ENCODE measurements around the gene MCU. TPM values are rescaled to one million over a fixed set of nuclear protein-coding genes. Genes with fewer than 3 reads are reported as not detected.

Gene MCU
- total and polyA plus RNA-seq, 2 donors (not counting 1 experiment from before 2014, with no cell fraction given): 11.7 to 21.1 TPM

GRCh38 chr10:72691470-72691862 lies 477 bp upstream of the MCU start:
- H4K20me1 ChIP-seq (ENCODE audit: control insufficient read depth, insufficient read depth, low read length, poor library complexity, severe bottlenecking): no peaks in the 10 kb centered on the region
- H3K27ac Mint-ChIP-seq: peak overlapping the region; percentile 59
- TF ChIP-seq EZH2 (IDR thresholded peaks at IDR 0.05; ENCODE audit: borderline replicate concordance, insufficient read depth, low read depth, low read length, poor library complexity, severe bottlenecking) (no peak), CTCF (IDR thresholded peaks at IDR 0.05) (no peak)
- H3K79me2 ChIP-seq (ENCODE audit: control insufficient read depth, insufficient read depth, low read length): peaks cover 38% of the 10 kb centered on the region
- ChIA-PET POLR2A (interaction anchor here (1.7 kb wide), 1 partner anchor 404 kb away, joined by 5 read pairs; no protein-coding TSS in a partner anchor), CTCF (interaction anchor here (0.6 to 2.1 kb wide), 4 partner anchors 88 to 405 kb away, joined by 3 to 7 read pairs (median 4); partner anchors contain the start of gene P4HA1)
- peaks cover 28 to 33% of the 10 kb centered on the region in 2 donors for H3K4me1 ChIP-seq (ENCODE audit: control insufficient read depth in 2 of 2, insufficient read depth in 2 of 2, low read length in 2 of 2)
- H3K4me2 ChIP-seq (replicated peaks; ENCODE audit: low read depth, low read length, poor library complexity, severe bottlenecking): peak overlapping the region; percentile 73
- H3K27me3 Mint-ChIP-seq: no peaks in the 10 kb centered on the region
- H3K27me3 ChIP-seq (replicated peaks in 1 of 4; ENCODE audit: control extremely low read depth in 1 of 4, control insufficient read depth in 3 of 4, insufficient read depth in 4 of 4, low read length in 3 of 4): no peaks in the 10 kb centered on the region
- peak overlapping the region in 1 of 2 donors; percentile 35 for H3K27ac ChIP-seq (ENCODE audit: low read length in 2 of 2)
- H3K36me3 ChIP-seq (replicated peaks in 1 of 2; ENCODE audit: control extremely low read depth in 1 of 2, control insufficient read depth in 1 of 2, extremely low read depth in 1 of 2, insufficient read depth in 2 of 2, low read length in 1 of 2): no peaks in the 10 kb centered on the region
- no peaks in the 10 kb centered on the region for H3K9me3 ChIP-seq (ENCODE audit: control extremely low read depth in 1 of 3, control insufficient read depth in 2 of 3, insufficient read depth in 1 of 3, low read length in 2 of 3)
- H3K4me3 ChIP-seq (ENCODE audit: control extremely low read depth in 1 of 5, extremely low read depth in 1 of 5, insufficient read depth in 1 of 5, low read depth in 2 of 5, low read length in 4 of 5): peak overlapping the region; percentile 40 to 91 (median 79)
- no CpG with 5 or more reads among the region's 9 CpGs for WGBS (ENCODE audit: insufficient coverage)
- intact Hi-C loops (cut with micrococcal nuclease): loop anchor here (5.0 to 10.0 kb wide), 6 partner anchors 406 to 1314 kb away; partner anchors contain the start of genes ANAPC16, ASCC1, DDIT4 and DNAJC9
- ATAC-seq (ENCODE audit: low read depth): no peak
- no peaks in the 10 kb centered on the region for H3K9me3 Mint-ChIP-seq (ENCODE audit: insufficient read depth)
- peaks cover 43% of the 10 kb centered on the region for H3K4me1 Mint-ChIP-seq
- peak; percentile 10 for DNase-seq
- peak overlapping the region; percentile 95 for H3K4me3 Mint-ChIP-seq
- H3K9ac ChIP-seq (ENCODE audit: low read length): peak overlapping the region; percentile 76
- peak overlapping the region; percentile 75 for H2AFZ ChIP-seq (ENCODE audit: insufficient read depth, low read depth, low read length, poor library complexity, severe bottlenecking)

GRCh38 chr10:72692744-72692993 lies 726 bp downstream of the MCU start:
- Histone ChIP-seq H3K9me3 (ENCODE audit: control extremely low read depth in 1 of 3, control insufficient read depth in 2 of 3, insufficient read depth in 1 of 3, low read length in 2 of 3) (no peaks in the 10 kb centered on the region), H3K9ac (ENCODE audit: low read length) (peak overlapping the region; percentile 76), H3K4me2 (replicated peaks; ENCODE audit: low read depth, low read length, poor library complexity, severe bottlenecking) (peak overlapping the region; percentile 73), H3K4me1 (ENCODE audit: control insufficient read depth in 2 of 2, insufficient read depth in 2 of 2, low read length in 2 of 2) (peaks cover 28 to 33% of the 10 kb centered on the region in 2 donors), H3K27ac (ENCODE audit: low read length in 2 of 2) (peak overlapping the region; percentile 58 to 72), H2AFZ (ENCODE audit: insufficient read depth, low read depth, low read length, poor library complexity, severe bottlenecking) (peak overlapping the region; percentile 75), H3K79me2 (ENCODE audit: control insufficient read depth, insufficient read depth, low read length) (peaks cover 48% of the 10 kb centered on the region), H3K27me3 (replicated peaks in 1 of 4; ENCODE audit: control extremely low read depth in 1 of 4, control insufficient read depth in 3 of 4, insufficient read depth in 4 of 4, low read length in 3 of 4) (no peaks in the 10 kb centered on the region), H3K4me3 (ENCODE audit: control extremely low read depth in 1 of 5, extremely low read depth in 1 of 5, insufficient read depth in 1 of 5, low read depth in 2 of 5, low read length in 4 of 5) (peak overlapping the region; percentile 64 to 91 (median 79)), H4K20me1 (ENCODE audit: control insufficient read depth, insufficient read depth, low read length, poor library complexity, severe bottlenecking) (no peaks in the 10 kb centered on the region), H3K36me3 (replicated peaks in 1 of 2; ENCODE audit: control extremely low read depth in 1 of 2, control insufficient read depth in 1 of 2, extremely low read depth in 1 of 2, insufficient read depth in 2 of 2, low read length in 1 of 2) (no peaks in the 10 kb centered on the region)
- ChIA-PET CTCF (interaction anchor here (0.6 to 2.1 kb wide), 4 partner anchors 140 to 435 kb away, joined by 3 to 7 read pairs (median 4); partner anchors contain the start of gene P4HA1), POLR2A (interaction anchor here (1.7 kb wide), 1 partner anchor 403 kb away, joined by 5 read pairs; no protein-coding TSS in a partner anchor)
- peak overlapping the region; percentile 91 for H3K4me3 Mint-ChIP-seq
- H3K27me3 Mint-ChIP-seq: no peaks in the 10 kb centered on the region
- peak overlapping the region; percentile 91 for H3K27ac Mint-ChIP-seq
- peaks cover 42% of the 10 kb centered on the region for H3K4me1 Mint-ChIP-seq
- no peaks in the 10 kb centered on the region for H3K9me3 Mint-ChIP-seq (ENCODE audit: insufficient read depth)
- 0% methylated on average over 8 of the region's 11 CpGs for WGBS (ENCODE audit: insufficient coverage)
- peak; percentile 73 for DNase-seq
- TF ChIP-seq CTCF (IDR thresholded peaks at IDR 0.05) (no peak), EZH2 (IDR thresholded peaks at IDR 0.05; ENCODE audit: borderline replicate concordance, insufficient read depth, low read depth, low read length, poor library complexity, severe bottlenecking) (no peak)
- ATAC-seq (ENCODE audit: low read depth): no peak
- intact Hi-C loops (cut with micrococcal nuclease): loop anchor here (1.0 to 10.0 kb wide), 8 partner anchors 66 to 1315 kb away; partner anchors contain the start of genes ANAPC16, ASCC1, DDIT4 and DNAJC9

All from B cell (primary cell).